ENCODE measurements around the gene ABCA4. TPM values are rescaled to one million over a fixed set of nuclear protein-coding genes. Genes with fewer than 3 reads are reported as not detected.

The ABCA4 gene
- total and polyA plus RNA-seq, 7 donors: 0.14 to 1.1 (median 0.16) TPM; not detected in 2

- H3K27me3 ChIP-seq: no peaks in the 10 kb centered on the region
- no peak for DNase-seq
- H3K36me3 ChIP-seq: no peaks in the 10 kb centered on the region
- H3K27ac ChIP-seq: no peak overlapping the region
- peaks cover 0 to 14% (median 12%) of the 10 kb centered on the region in 4 donors for H3K4me1 ChIP-seq
- no peak for TF ChIP-seq CTCF (IDR thresholded peaks at IDR 0.05)
- no peak for TF ChIP-seq EP300 (IDR thresholded peaks at IDR 0.05)
- no peak for TF ChIP-seq POLR2AphosphoS5 (IDR thresholded peaks at IDR 0.05)
- no peak for TF ChIP-seq POLR2A (IDR thresholded peaks at IDR 0.05)
- H3K9me3 ChIP-seq: no peaks in the 10 kb centered on the region
- intact Hi-C loops (cut with DNase I): no loop called here
- 65 to 82% methylated on average over 9 of the region's 9 CpGs for WGBS, 2 donors
- H3K4me3 ChIP-seq: no peak overlapping the region
These were observed 14.9 kb downstream of the ABCA4 start for GRCh38 chr1:94105957-94106529.

DNA sequence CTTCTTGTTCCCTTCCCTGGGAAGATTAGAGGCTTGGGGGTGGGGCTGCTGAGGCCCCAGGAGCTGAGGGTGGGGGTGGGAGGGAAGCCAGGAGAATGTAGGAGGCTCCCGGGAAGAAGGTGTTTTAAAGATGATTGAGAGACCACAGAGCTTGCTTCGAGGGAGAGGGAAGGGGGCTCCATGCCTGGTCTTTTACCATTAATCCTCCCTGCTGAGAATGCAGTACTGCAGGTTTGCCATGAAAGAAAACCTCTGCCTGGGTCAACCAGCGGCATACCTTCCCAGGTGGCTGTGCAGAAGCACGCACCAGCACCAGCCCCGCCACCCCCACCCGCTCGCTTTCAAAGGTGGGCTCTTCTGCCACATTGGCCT is 15.4 kb downstream of the ABCA4 start:
- no peaks in the 10 kb centered on the region for H3K9me3 ChIP-seq
- no peaks in the 10 kb centered on the region for H3K27me3 ChIP-seq
- WGBS, 2 donors: 63 to 73% methylated on average over 7 of the region's 7 CpGs
- H3K36me3 ChIP-seq: no peaks in the 10 kb centered on the region
- peaks cover 0 to 19% (median 16%) of the 10 kb centered on the region in 4 donors for H3K4me1 ChIP-seq
- H3K4me3 ChIP-seq: no peak overlapping the region
- no peak overlapping the region for H3K27ac ChIP-seq
- no peak for DNase-seq
- TF ChIP-seq POLR2A (IDR thresholded peaks at IDR 0.05) (no peak), EP300 (IDR thresholded peaks at IDR 0.05) (no peak), CTCF (IDR thresholded peaks at IDR 0.05) (no peak), POLR2AphosphoS5 (IDR thresholded peaks at IDR 0.05) (no peak)
- intact Hi-C loops (cut with DNase I): no loop called here

DNA sequence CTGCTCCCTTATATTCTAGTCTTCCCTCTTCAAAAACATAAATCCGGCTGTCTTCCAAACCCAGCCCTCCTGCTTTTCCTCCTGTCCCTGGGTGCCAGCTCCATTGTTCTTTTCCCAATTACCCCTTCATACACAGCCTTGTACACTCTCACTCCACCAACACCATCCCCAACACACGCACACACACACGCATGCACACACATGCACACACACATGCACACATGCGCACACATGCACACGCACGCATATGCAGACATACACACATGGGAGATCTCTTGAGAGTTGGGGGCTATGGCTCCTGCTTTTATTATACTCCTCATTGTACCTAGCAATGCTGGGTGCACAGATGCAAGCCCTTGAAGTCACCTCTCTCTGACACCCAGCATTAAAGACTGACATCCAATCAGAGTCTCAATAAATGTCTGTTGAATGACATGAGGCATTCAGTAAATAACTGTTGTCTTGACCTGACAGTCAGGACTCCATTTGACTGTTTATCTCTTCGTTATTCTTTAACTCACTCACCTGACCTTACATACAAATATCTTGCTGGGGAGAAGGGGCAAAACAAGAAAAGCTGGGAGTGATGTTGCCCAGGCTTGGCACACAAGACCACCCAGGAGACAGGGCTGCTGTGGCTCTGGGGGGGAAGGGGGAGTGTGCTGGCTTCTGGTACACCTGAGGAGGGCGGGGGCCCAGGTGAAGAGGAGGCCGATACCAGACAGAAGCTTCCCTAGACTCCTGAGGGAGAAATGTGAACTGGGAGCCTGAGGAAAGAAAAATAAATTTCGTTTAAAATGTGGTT is 16.0 kb downstream of the ABCA4 start:
- no peak overlapping the region for H3K4me3 ChIP-seq
- 73 to 74% methylated on average over 10 of the region's 10 CpGs for WGBS, 2 donors
- H3K4me1 ChIP-seq: peaks cover 0 to 25% (median 22%) of the 10 kb centered on the region in 4 donors
- H3K27me3 ChIP-seq: no peaks in the 10 kb centered on the region
- TF ChIP-seq EP300 (IDR thresholded peaks at IDR 0.05) (no peak), POLR2A (IDR thresholded peaks at IDR 0.05) (no peak), CTCF (IDR thresholded peaks at IDR 0.05) (no peak), POLR2AphosphoS5 (IDR thresholded peaks at IDR 0.05) (no peak)
- DNase-seq: no peak
- no peak overlapping the region for H3K27ac ChIP-seq
- intact Hi-C loops (cut with DNase I): no loop called here
- H3K9me3 ChIP-seq: no peaks in the 10 kb centered on the region
- no peaks in the 10 kb centered on the region for H3K36me3 ChIP-seq

DNA sequence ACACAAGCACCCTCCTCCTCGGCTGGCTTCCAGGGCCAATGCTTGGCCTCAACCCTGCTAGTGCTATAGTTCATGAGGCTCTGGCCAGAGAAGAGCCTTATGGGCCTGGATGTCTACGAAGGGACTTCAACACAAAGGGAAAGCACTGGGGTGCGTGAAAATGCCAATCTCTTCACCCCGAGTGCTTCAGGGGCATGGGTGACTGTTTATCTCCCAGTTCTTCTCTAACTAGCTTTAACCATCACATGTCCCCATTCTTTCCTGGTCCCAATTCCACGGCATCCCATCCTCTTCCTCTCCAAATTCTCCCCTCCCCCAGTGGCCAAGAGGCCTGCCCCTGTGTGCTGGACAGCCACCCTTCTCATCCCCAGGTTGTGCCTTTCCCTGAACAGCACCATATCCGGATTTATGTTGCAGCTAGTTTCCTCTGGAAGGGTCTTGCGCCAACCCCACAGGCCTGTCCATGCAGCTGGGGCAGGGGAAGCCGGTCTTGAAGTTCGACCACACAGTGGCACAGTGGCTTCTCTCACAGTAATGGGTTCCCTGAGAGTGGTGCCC is 16.7 kb downstream of the ABCA4 start:
- H3K4me3 ChIP-seq: no peak overlapping the region
- no peaks in the 10 kb centered on the region for H3K27me3 ChIP-seq
- intact Hi-C loops (cut with DNase I): no loop called here
- no peaks in the 10 kb centered on the region for H3K36me3 ChIP-seq
- TF ChIP-seq POLR2A (IDR thresholded peaks at IDR 0.05): no peak
- no peak for TF ChIP-seq CTCF (IDR thresholded peaks at IDR 0.05)
- TF ChIP-seq EP300 (IDR thresholded peaks at IDR 0.05): no peak
- no peak for TF ChIP-seq POLR2AphosphoS5 (IDR thresholded peaks at IDR 0.05)
- DNase-seq: no peak
- H3K9me3 ChIP-seq: no peaks in the 10 kb centered on the region
- 91 to 92% methylated on average over 9 of the region's 9 CpGs for WGBS, 2 donors
- H3K4me1 ChIP-seq: peaks cover 0 to 32% (median 28%) of the 10 kb centered on the region in 4 donors
- no peak overlapping the region for H3K27ac ChIP-seq
